Measurements from ENCODE around the gene ZNF426.

- TF ChIP-seq, protein P1, sequence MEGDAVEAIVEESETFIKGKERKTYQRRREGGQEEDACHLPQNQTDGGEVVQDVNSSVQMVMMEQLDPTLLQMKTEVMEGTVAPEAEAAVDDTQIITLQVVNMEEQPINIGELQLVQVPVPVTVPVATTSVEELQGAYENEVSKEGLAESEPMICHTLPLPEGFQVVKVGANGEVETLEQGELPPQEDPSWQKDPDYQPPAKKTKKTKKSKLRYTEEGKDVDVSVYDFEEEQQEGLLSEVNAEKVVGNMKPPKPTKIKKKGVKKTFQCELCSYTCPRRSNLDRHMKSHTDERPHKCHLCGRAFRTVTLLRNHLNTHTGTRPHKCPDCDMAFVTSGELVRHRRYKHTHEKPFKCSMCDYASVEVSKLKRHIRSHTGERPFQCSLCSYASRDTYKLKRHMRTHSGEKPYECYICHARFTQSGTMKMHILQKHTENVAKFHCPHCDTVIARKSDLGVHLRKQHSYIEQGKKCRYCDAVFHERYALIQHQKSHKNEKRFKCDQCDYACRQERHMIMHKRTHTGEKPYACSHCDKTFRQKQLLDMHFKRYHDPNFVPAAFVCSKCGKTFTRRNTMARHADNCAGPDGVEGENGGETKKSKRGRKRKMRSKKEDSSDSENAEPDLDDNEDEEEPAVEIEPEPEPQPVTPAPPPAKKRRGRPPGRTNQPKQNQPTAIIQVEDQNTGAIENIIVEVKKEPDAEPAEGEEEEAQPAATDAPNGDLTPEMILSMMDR (IDR thresholded peaks at IDR 0.05): no peak
- no peak for TF ChIP-seq POLR2A (IDR thresholded peaks at IDR 0.05)
Measured at GRCh38 chr19:9535934-9536333, 2.5 kb downstream of the ZNF426 start.

Data from thyroid gland (tissue), 4 donors.